Small intestine (tissue), 7 donors: ENCODE measurements around the gene UQCRQ. TPM values are rescaled to one million over a fixed set of nuclear protein-coding genes. Genes with fewer than 3 reads are reported as not detected.
A peak's percentile ranks its signal among the peaks of the same experiment; 100 is the strongest.

ENCODE experiments used
- DNase-seq, 2 donors: peaks; one replicate each; pipeline versions ENCODE4 v3.0.0 to v3.0.0-alpha.2; 2013
- FAIRE-seq: peaks from 2 replicates; lab custom pipeline; 2012; peaks lifted over from hg19 to GRCh38; lab: Jason Lieb, UNC
- H3K27ac ChIP-seq, 3 donors: one replicate each; pipeline ENCODE4 v1.5.1; 2013; ENCODE audit warnings: low read length in 2 of 3, mild to moderate bottlenecking in 2 of 3, control low read depth in 1 of 3, inconsistent platforms in 1 of 3, low read depth in 1 of 3, moderate library complexity in 1 of 3
- H3K27me3 ChIP-seq, 3 donors: one replicate each; pipeline ENCODE4 v1.6.1; 2013; ENCODE audit warnings: low read length in 3 of 3, inconsistent platforms in 1 of 3; ENCODE audit not compliant: control insufficient read depth in 3 of 3, insufficient read depth in 3 of 3
- H3K36me3 ChIP-seq, 3 donors: one replicate each; pipeline ENCODE4 v1.6.1; 2013; ENCODE audit warnings: low read length in 3 of 3, inconsistent platforms in 1 of 3, low read depth in 1 of 3, mild to moderate bottlenecking in 1 of 3, moderate library complexity in 1 of 3; ENCODE audit not compliant: control insufficient read depth in 3 of 3, insufficient read depth in 2 of 3
- H3K4me1 ChIP-seq, 3 donors: one replicate each; pipeline ENCODE4 v1.6.1; 2013; ENCODE audit warnings: low read length in 2 of 3, inconsistent platforms in 1 of 3, low read depth in 1 of 3, mild to moderate bottlenecking in 1 of 3, moderate library complexity in 1 of 3; ENCODE audit not compliant: control insufficient read depth in 3 of 3, insufficient read depth in 2 of 3
- H3K4me3 ChIP-seq, 3 donors: one replicate each; pipeline ENCODE4 v1.5.1; 2013; ENCODE audit warnings: low read length in 3 of 3, control low read depth in 1 of 3, inconsistent platforms in 1 of 3, low read depth in 1 of 3, mild to moderate bottlenecking in 1 of 3, moderate library complexity in 1 of 3
- H3K9me3 ChIP-seq, 2 donors: one replicate each; pipeline ENCODE4 v1.6.1; 2013; ENCODE audit warnings: low read depth in 1 of 2, low read length in 1 of 2; ENCODE audit not compliant: control insufficient read depth in 2 of 2, insufficient read depth in 1 of 2
- WGBS, 3 donors: extraction: QIAGEN DNeasy Blood & Tissue Kit; methylation state at CpG; one replicate each; pipeline ENCODE4 v1.1.7; 2013; 5-methylcytosine and 5-hydroxymethylcytosine counted together
- polyA plus RNA-seq, 4 donors: library from polyadenylated mRNA; stranded (reverse) in 3 of 4; unstranded in 1 of 4; fragments of 200-250 nt in 3 of 4; fragments of 120-200 nt in 1 of 4; gene quantifications; one replicate each; pipeline versions ENCODE4 v1.2.1 to v1.2.3, GENCODE V29; 2013
- donor health status: healthy with polysubstance abuse.
- donor health status: control.
- donor health status: control.
- donor health status: Bipolar disorder and iron deficiency.
- donor health status: healthy.

The UQCRQ gene
- polyA plus RNA-seq, 4 donors, result 225 to 872 (median 544) TPM

DNA sequence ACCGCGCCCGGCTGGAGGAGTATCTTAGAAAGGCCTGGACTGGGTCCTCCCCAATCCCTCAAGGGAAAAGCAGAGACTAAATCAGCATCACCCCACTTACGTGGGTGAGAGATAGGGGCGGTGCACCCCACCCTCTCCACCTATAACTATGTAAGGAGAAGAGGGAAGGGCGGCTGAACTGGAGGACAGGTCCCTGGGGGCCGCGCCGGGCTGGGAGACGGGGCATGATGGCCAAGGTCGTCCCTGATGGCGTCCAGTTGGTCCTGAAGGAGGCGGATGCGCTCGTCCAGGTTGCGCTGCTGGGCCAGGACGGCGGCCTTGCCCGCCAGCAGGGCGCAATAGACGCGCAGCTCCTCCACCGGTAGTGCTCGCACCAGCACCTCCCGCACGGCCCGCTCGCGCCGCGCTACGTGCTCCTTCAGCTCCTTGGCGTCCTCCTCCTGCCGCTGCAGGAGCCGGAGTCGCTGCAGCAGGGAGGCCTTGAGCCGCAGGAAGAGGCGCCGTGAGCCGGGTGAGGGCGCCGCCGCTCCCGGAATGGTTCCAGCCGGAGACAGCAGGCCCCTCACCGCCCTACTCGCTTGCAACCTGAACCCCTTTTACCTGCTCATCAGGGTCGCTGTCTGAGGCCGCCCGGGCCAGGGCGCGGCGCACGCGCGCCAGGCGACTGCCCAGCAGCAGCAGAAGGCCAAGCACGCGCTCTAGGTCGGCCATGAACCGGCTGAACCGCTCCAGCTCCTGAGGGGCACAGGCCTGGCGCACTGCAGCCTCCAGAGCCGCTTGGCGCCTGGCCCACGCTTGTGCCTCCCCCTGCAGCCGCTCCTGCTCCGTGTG lies 43.6 kb upstream of the UQCRQ start:
- 53 to 75% (median 54%) methylated on average over 54 to 68 of the region's 68 CpGs for WGBS, 3 donors
- peak overlapping the region in 1 of 3 donors; percentile 7 for H3K4me3 ChIP-seq
- H3K36me3 ChIP-seq, result peaks cover 0 to 32% (median 0%) of the 10 kb centered on the region in 3 donors
- H3K27ac ChIP-seq, result no peak overlapping the region
- FAIRE-seq (no peak), DNase-seq (peak in 1 of 2 donors; percentile 77)
- H3K4me1 ChIP-seq, result peaks cover 0 to 35% (median 0%) of the 10 kb centered on the region in 3 donors
- H3K27me3 ChIP-seq, result no peaks in the 10 kb centered on the region
- H3K9me3 ChIP-seq, result no peaks in the 10 kb centered on the region

DNA sequence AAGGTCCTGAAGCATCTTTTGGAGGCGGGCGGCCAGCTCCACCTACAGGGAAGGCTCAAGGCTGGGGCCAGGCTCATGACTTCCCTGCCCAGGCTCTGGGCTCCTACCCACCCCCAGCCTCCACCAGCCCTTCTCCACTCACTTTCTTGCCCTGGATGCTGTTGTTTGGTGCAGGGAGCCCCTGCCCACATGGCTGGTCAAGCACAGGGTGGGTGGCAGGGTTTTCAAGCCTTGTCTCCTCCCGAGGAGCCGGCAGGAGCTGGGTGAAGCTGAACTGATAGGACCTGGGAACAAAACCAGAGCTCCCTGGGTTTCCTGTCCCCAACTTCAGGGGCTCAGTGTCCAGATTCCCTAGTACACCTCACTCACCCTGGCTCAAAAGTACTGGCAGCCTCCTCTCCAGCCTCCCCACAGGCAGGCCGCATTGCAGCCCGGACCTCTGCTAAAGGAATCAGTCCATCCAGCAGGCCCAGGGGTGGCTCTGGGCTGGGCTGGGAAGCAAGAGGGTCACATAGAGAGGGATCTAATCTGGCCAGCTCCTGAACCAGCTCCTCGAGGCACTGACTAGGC lies 42.9 kb upstream of the UQCRQ start:
- H3K9me3 ChIP-seq, result no peaks in the 10 kb centered on the region
- H3K27ac ChIP-seq, result no peak overlapping the region
- H3K36me3 ChIP-seq, result peaks cover 0 to 32% (median 0%) of the 10 kb centered on the region in 3 donors
- 85 to 94% (median 88%) methylated on average over 5 to 7 of the region's 7 CpGs for WGBS, 3 donors
- no peak overlapping the region for H3K4me3 ChIP-seq
- H3K4me1 ChIP-seq, result peaks cover 0 to 29% (median 0%) of the 10 kb centered on the region in 3 donors
- H3K27me3 ChIP-seq, result no peaks in the 10 kb centered on the region
- FAIRE-seq (no peak), DNase-seq (no peak)

DNA sequence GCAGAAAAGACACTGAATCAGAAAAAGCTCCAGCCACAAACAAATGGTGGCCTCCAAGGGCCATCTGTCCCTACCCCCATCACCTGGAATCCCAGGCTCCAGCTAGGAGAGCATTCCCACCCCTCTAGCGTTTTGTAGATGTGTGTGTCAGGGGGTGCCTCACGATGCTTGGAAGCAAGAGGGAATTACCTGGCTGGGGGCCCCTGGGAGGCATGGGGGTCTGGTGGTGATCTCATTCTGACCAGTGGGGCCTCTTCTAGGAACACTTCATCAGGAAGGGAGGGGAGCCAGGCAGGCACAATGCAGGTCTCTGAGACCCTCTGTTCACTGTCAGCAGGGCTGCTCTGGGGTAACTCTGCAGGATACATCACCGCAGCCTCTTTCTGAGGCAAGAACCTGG lies 42.0 kb upstream of the UQCRQ start:
- H3K36me3 ChIP-seq, result peaks cover 0 to 39% (median 0%) of the 10 kb centered on the region in 3 donors
- no peaks in the 10 kb centered on the region for H3K9me3 ChIP-seq
- no peaks in the 10 kb centered on the region for H3K27me3 ChIP-seq
- H3K4me3 ChIP-seq, result no peak overlapping the region
- 90 to 94% (median 93%) methylated on average over 3 of the region's 3 CpGs for WGBS, 3 donors
- FAIRE-seq (no peak), DNase-seq (no peak)
- H3K27ac ChIP-seq, result no peak overlapping the region
- H3K4me1 ChIP-seq, result peaks cover 0 to 31% (median 0%) of the 10 kb centered on the region in 3 donors

DNA sequence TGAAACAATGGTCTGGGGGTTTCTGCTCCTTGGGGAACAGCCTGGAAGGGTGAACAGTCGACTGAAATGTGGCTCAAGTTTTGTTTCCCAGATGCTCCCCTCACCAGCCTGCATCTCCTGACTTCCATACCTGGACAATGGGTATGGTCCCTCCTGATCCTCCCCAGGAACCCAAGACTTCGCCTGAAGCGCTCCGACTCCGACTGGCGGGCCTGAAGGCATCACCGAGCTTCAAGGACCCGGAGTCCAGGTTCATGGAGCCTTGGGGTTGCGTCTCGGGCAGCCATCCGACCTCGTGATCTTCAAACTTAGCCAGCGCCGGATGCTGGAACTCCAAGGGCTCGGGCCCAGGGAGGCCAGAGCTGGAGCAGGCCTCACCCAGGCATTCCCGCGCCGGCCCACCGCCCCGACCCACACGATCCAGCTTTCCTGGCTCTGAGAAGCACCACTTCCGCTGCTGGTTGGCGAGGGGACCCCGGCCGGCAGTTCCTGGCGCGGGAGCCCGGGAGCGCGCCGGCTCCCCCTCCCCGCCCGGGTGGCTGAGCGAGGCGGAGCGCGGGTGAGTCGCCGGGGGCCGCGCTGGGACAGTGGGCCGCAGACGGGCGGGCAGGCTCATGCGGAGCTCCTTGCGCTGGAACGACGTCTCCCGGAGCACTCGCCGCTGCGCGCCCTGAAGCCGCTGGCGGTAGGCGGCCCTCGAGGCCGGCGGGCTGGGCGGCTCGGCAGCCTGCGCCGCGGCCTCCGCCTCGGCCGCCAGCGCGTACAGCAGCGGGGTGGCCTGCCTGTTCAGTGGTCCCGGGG lies 41.2 kb upstream of the UQCRQ start:
- no peaks in the 10 kb centered on the region for H3K9me3 ChIP-seq
- no peak for DNase-seq
- peaks cover 0 to 23% (median 0%) of the 10 kb centered on the region in 3 donors for H3K4me1 ChIP-seq
- WGBS, 3 donors, result 61 to 87% (median 64%) methylated on average over 61 to 71 of the region's 71 CpGs
- H3K27ac ChIP-seq, result no peak overlapping the region
- H3K36me3 ChIP-seq, result peaks cover 0 to 39% (median 0%) of the 10 kb centered on the region in 3 donors
- peak overlapping the region in 1 of 3 donors; percentile 26 for H3K4me3 ChIP-seq
- FAIRE-seq, result no peak
- no peaks in the 10 kb centered on the region for H3K27me3 ChIP-seq

- Histone ChIP-seq H3K4me1 (peaks cover under 1 to 23% (median 2%) of the 10 kb centered on the region in 3 donors), H3K27me3 (no peaks in the 10 kb centered on the region), H3K4me3 (peak overlapping the region in 1 of 3 donors; percentile 26), H3K36me3 (peaks cover 0 to 39% (median 0%) of the 10 kb centered on the region in 3 donors), H3K27ac (peak overlapping the region in 1 of 3 donors; percentile 6), H3K9me3 (no peaks in the 10 kb centered on the region)
- DNase-seq (peak in 1 of 2 donors; percentile 21), FAIRE-seq (no peak)
- WGBS, 3 donors, result 58 to 90% (median 72%) methylated on average over 33 to 43 of the region's 43 CpGs
Measured at GRCh38 chr5:132825834-132826391, 40.5 kb upstream of the UQCRQ start.

GRCh38 chr5:132826424-132827082 lies 39.9 kb upstream of the UQCRQ start:
- peaks cover 0 to 39% (median 0%) of the 10 kb centered on the region in 3 donors for H3K36me3 ChIP-seq
- DNase-seq (no peak), FAIRE-seq (no peak)
- H3K27me3 ChIP-seq, result no peaks in the 10 kb centered on the region
- H3K4me3 ChIP-seq, result no peak overlapping the region
- no peaks in the 10 kb centered on the region for H3K9me3 ChIP-seq
- peak overlapping the region in 1 of 3 donors; percentile 6 for H3K27ac ChIP-seq
- peaks cover 4 to 29% (median 4%) of the 10 kb centered on the region in 3 donors for H3K4me1 ChIP-seq
- WGBS, 3 donors, result 62 to 72% (median 65%) methylated on average over 6 of the region's 6 CpGs

DNA sequence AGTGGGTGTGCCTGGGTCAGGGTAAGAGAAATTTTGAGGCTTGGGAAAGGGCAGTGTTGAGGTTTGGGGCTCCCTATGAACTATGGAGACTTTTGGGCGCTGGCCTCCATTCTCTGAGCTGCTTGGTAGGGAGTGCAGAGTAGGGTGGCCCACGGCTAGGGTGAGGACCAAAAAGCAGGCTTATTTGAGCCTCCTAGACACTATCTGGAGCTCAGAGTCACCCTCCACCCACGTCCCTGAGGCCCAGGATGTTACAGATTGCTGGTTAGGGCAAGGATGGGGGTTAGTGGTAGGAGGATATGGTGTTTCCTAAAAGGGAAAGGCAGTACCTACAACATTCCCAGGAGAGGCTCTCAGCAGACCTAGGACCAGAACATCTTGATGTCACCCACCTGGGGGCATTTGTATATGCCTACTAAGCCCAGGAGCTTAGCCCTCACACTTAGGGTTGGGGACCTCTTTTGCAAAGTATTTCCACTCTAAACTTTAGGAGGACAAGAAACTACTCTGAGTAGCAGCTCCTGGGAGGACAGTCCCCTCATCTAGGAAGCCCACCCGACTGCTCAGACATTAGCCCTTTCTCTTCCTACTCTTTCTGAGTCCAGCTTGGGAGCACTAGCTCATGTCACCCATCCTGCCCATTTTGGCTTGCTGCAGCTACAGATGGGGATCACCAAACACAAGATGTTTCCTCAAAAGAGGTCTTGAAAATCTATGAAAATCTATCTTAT lies 38.3 kb upstream of the UQCRQ start:
- no peak overlapping the region for H3K27ac ChIP-seq
- WGBS, 3 donors, result 84 to 89% (median 88%) methylated on average over 4 of the region's 4 CpGs
- H3K27me3 ChIP-seq, result no peaks in the 10 kb centered on the region
- no peak overlapping the region for H3K4me3 ChIP-seq
- DNase-seq (no peak), FAIRE-seq (no peak)
- H3K36me3 ChIP-seq, result peaks cover 0 to 39% (median 0%) of the 10 kb centered on the region in 3 donors
- H3K4me1 ChIP-seq, result peaks cover 4 to 30% (median 4%) of the 10 kb centered on the region in 3 donors
- no peaks in the 10 kb centered on the region for H3K9me3 ChIP-seq
